Glomerular visceral epithelial cell (primary cell): ENCODE results near the gene BRAF.
A peak's percentile ranks its signal among the peaks of the same experiment; 100 is the strongest.
"Not testable (repeated sequence)": the region's sequence is repeated elsewhere in the genome, so short reads cannot be mapped to it uniquely, and the experiment has no call there.

ENCODE experiments used
- DNase-seq: peaks from one replicate; pipeline ENCODE4 v3.0.0-alpha.2; 2016; ENCODE audit errors: extremely low spot score

Gene BRAF

GRCh38 chr7:140877249-140877524 is 47.5 kb downstream of the BRAF start:
- no peak for DNase-seq

- DNase-seq: peak; percentile 41
Observed at GRCh38 chr7:140876519-140877248, 48.0 kb downstream of the BRAF start.

- no peak for DNase-seq
Observed at GRCh38 chr7:140873434-140873833, 51.3 kb downstream of the BRAF start.

GRCh38 chr7:140870003-140870402 is 54.7 kb downstream of the BRAF start:
- no peak for DNase-seq

DNA sequence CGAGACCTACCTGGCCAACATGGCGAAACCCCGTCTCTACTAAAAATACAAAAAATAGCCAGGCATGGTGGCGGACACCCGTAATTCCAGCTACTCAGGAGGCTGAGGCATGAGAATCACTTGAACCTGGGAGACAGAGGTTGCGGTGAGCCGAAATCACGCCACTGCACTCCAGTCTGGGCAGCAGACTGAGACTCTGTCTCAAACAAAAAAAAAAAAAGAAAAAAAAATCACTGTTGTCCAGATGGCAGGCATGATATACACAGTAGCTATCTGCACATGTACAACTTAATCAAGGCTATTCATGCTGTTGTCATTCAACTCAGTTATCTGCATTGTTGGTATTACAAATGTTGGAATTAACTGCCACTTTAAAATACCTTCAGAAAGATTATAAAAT is 55.3 kb downstream of the BRAF start:
- DNase-seq: no peak

DNA sequence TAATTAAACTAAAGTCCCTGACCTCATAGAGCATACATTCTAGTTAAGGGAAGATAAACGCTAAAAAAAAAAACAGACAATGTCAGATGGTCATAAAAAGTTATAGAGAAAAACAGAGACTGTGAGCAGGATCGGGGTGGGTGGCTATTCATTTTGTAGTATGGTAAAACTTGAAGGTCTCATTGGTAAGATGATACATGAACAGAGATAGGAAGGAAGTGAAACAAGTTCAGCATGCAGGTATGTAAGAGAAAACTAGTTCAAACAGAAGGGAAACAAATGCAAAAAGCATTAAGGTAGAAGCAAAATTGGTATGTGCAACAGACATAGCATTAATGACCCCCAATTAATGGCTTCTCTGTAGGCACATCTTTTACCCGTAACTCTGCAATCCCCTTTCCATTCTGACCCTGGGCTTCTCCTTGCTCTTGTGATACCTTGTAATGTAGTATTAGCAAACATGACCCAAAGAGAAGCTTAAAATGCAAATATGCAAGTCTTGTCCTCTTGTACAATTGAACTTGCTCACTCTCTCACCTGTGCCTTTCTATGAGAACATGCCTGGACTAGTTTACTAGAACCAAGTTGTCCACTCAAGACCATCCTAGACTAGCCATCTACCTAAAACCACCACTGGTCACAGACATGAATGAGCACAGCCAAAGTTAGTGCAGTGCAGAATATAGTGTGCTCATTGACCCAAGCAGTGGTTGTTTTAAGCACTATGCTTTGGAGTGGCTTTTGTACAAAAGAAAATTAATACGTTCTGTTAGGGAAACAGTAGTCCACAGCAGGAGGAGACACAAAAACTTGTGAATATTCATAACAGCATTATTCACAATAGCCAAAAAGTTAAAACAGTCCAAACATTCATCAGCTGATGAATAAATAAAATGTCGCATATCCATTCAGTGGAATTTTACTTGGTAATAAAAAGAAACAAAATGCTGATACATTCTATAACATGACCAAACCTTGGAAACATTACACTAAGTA is 57.0 kb downstream of the BRAF start:
- DNase-seq: peak; percentile 2

DNA sequence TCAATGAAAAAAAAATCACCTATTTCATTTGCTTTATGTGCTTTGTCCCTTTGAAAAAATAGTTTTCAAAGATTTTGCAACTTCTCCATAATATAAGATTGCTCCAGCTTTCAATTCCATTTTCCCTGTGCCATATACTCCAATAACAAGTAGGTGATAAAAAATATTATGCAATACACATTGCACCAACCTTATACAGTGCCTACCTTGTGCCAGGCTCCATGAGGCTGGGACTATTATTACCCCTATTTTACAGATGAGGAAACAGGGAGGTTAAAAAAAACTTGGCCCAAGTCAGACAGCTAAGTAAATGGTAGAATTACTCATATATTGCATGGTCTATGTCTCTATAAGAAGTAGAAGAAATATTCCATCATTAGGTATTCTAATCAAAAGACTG is 57.8 kb downstream of the BRAF start:
- no peak for DNase-seq

- DNase-seq: no peak
Observed at GRCh38 chr7:140864732-140865131, 60.0 kb downstream of the BRAF start.

- DNase-seq: no peak
Observed at GRCh38 chr7:140863867-140864266, 60.9 kb downstream of the BRAF start.

DNA sequence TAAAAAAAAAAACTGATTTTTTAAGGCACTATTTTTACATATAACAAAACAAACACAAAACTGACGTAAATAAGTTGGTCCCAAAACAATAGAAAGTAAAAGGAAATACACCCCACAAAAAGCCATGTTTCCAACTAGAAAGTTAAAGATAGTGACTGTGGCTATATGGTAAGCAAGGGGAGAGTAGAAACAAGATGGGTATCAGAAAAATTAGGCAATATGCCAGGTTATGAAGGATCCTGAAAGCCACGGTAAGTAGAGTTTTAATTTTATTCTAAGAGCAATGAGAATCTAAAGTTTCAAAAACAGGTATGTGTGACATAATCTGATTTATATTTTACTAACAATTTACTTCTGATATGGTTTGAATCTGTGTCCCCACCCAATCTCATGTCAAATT is 61.5 kb downstream of the BRAF start:
- DNase-seq: no peak

DNA sequence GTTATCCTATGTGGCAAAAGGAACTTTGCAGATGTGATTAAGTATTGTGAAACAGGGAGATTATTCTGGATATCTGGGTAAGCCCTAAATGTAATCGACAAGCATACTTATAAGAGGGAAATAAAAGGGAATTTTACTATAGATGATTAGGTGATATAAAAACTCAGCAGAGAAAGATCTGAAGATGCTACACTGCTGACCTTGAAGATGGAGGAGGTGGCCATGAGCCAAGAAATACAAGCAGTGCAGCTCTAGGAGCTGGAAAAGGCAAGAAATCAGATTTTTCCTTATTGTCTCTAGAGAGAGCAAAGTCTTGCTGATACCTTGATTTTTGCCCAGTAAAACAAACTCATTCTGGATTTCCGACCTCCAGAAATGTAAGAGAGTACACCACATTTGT is 67.7 kb downstream of the BRAF start:
- no peak for DNase-seq

DNA sequence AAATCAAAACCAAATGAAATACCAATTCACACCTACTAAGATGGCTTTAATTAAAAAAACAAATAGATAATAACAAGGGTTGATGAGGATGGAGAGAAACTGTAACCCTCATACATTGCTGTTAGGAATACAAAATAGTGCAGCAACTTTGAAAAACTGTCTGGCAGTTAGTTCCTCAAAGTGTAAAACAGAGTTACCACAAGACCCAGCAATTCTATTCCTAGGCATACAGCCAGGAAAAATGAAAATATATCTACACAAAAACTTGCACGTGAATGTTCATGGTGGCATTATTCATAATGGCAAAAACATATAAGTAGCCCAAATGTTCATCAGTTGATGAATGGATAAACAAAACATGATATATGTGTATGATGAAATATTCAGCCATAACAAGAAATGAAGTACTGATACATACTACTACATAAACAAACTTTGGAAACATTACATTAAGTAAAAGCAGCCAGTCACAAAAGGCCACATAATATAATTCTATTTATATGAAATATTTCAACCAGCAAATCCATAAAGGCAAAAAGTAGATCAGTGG is 83.5 kb downstream of the BRAF start:
- DNase-seq: no peak

- DNase-seq: no peak
Observed at GRCh38 chr7:140831724-140832123, 93.0 kb downstream of the BRAF start.

DNA sequence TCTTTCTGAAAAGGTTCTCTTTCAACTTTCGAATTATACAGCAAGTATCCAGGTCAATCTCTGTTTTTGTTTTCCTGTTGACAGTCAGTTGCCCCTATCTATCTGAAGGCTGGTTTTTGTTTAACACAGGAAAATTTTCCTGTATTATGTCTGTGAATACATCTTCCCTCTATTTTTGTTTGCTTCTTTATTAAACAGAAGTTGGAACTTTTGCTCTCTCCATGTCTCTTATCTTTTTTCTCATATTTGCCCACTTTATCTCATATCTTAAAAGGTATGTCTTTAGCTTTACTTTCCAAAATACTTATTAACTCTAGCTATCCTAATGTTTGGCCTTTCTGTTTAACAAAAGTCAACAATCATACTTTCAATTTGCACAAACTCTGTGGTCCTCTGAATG is 95.0 kb downstream of the BRAF start:
- DNase-seq: no peak

GRCh38 chr7:140828741-140829140 is 96.0 kb downstream of the BRAF start:
- no peak for DNase-seq

GRCh38 chr7:140817383-140817782 is 107.3 kb downstream of the BRAF start:
- not testable (repeated sequence) for DNase-seq

GRCh38 chr7:140810830-140811556 is 113.7 kb downstream of the BRAF start:
- DNase-seq: peak; percentile 67

DNA sequence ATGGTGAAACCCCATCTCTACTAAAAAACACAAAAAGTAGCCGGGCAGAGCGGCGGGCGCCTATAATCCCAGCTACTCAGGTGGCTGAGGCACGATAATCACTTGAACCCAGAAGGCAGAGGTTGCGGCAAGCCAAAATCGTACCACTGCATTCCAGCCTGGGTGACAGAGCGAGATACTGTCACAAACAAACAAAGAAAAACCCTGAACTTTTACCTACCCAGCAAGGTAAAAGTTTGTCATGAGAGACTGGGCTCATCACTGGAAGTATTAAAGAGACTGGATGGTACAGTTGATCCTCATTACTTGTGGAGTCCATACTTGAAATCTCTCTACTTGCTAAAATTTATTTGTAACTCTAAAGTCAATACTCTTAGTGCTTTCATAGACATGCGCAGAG is 114.3 kb downstream of the BRAF start:
- no peak for DNase-seq

- no peak for DNase-seq
Observed at GRCh38 chr7:140778975-140779374, 145.8 kb downstream of the BRAF start.

GRCh38 chr7:140778568-140778967 is 146.2 kb downstream of the BRAF start:
- no peak for DNase-seq

- no peak for DNase-seq
Observed at GRCh38 chr7:140774371-140774770, 150.4 kb downstream of the BRAF start.

GRCh38 chr7:140773104-140773503 is 151.6 kb downstream of the BRAF start:
- no peak for DNase-seq
